ENCODE data around the gene UBE2S.

The UBE2S gene

GRCh38 chr19:55452749-55453346, 45.3 kb upstream of the UBE2S start (continued):
- no peak for TF ChIP-seq TSHZ1 (tag by site-specific recombination; IDR thresholded peaks at IDR 0.05; ENCODE audit: borderline replicate concordance)
- TF ChIP-seq ZNF350 (tag by site-specific recombination; IDR thresholded peaks at IDR 0.05): no peak
- TF ChIP-seq SP2 (tag by site-specific recombination; IDR thresholded peaks at IDR 0.05): peak; percentile 64
- no peak for TF ChIP-seq ZNF391 (tag by site-specific recombination; IDR thresholded peaks at IDR 0.05; ENCODE audit: borderline replicate concordance, low read depth)
- TF ChIP-seq ZNF221 (tag by site-specific recombination; IDR thresholded peaks at IDR 0.05; ENCODE audit: borderline replicate concordance): no peak
- TF ChIP-seq ZNF433 (tag by site-specific recombination; IDR thresholded peaks at IDR 0.05; ENCODE audit: low read depth): no peak
- peak; percentile 23; the same call in 1 of the 2 replicates for TF ChIP-seq SP3 (tag by site-specific recombination; IDR thresholded peaks at IDR 0.05)
- TF ChIP-seq GLIS2 (tag by site-specific recombination; IDR thresholded peaks at IDR 0.05): no peak
- TF ChIP-seq AEBP2 (tag by site-specific recombination; IDR thresholded peaks at IDR 0.05; ENCODE audit: borderline replicate concordance): no peak
- TF ChIP-seq PATZ1 (tag by site-specific recombination; IDR thresholded peaks at IDR 0.05): peak; percentile 56
- TF ChIP-seq ZNF398 (tag by site-specific recombination; IDR thresholded peaks at IDR 0.05): no peak
- TF ChIP-seq ZNF629 (tag by site-specific recombination; IDR thresholded peaks at IDR 0.05): no peak

- H3K4me1 ChIP-seq (ENCODE audit: control insufficient read depth, insufficient read depth, low read length): no peaks in the 10 kb centered on the region
- no peak overlapping the region for H3K4me3 ChIP-seq (ENCODE audit: low read depth, low read length)
- POLR2A ChIA-PET: interaction anchor here (0.6 to 0.9 kb wide), 2 partner anchors 10 to 193 kb away, joined by 3 read pairs; partner anchors contain the start of gene ISOC2
- CTCF ChIA-PET: interaction anchor here (0.6 to 1.8 kb wide), 7 partner anchors 15 to 287 kb away, joined by 3 to 14 read pairs (median 4); no protein-coding TSS in a partner anchor
- no peak overlapping the region for H3K27ac ChIP-seq (ENCODE audit: extremely low read depth, low read depth, low read length)
- no peaks in the 10 kb centered on the region for H3K36me3 ChIP-seq (ENCODE audit: control insufficient read depth in 2 of 2, insufficient read depth in 1 of 2, low read length in 2 of 2)
- no peaks in the 10 kb centered on the region for H3K9me3 ChIP-seq (ENCODE audit: control insufficient read depth, insufficient read depth, low read depth, low read length)
- TF ChIP-seq ZNF362 (tag by site-specific recombination; IDR thresholded peaks at IDR 0.05) (no peak), SP7 (tag by site-specific recombination; IDR thresholded peaks at IDR 0.05) (no peak), ZSCAN23 (tag by site-specific recombination; IDR thresholded peaks at IDR 0.05) (no peak), PATZ1 (tag by site-specific recombination; IDR thresholded peaks at IDR 0.05) (peak; percentile 70; the same call in 1 of the 2 replicates), ZNF423 (tag by site-specific recombination; IDR thresholded peaks at IDR 0.05) (no peak), ZNF398 (tag by site-specific recombination; IDR thresholded peaks at IDR 0.05) (peak; percentile 66; the same call in 1 of the 2 replicates), ZNF521 (tag by site-specific recombination; IDR thresholded peaks at IDR 0.05) (no peak), GLIS2 (tag by site-specific recombination; IDR thresholded peaks at IDR 0.05) (peak; percentile 37), ZXDB (tag by site-specific recombination; IDR thresholded peaks at IDR 0.05) (peak; percentile 16; the same call in 1 of the 2 replicates)
Measured at GRCh38 chr19:55451965-55452748, 44.6 kb upstream of the UBE2S start.

Measured in HEK293 (cell line).